Adrenal gland (tissue), 12 donors: Measurements from ENCODE around the gene LPGAT1. TPM values are rescaled to one million over a fixed set of nuclear protein-coding genes. Genes with fewer than 3 reads are reported as not detected.

Source experiments
- DNase-seq, 7 donors: peaks; one replicate each; pipeline ENCODE4 v3.0.0-alpha.2; 2019 to 2020
- H3K27ac ChIP-seq, 5 donors: fragments of 200-600 bp; sonication (generic) in 4 of 5; 1 replicate in 3 of 5; 2 replicates in 2 of 5; pipeline versions ENCODE4 v1.5.1 to v1.8.0; 2016 to 2020; ENCODE audit warnings: mild to moderate bottlenecking in 1 of 5
- H3K27me3 ChIP-seq: fragments of 200-600 bp; 2 replicates; pipeline ENCODE4 v1.8.0; 2021
- H3K36me3 ChIP-seq, 2 donors: fragments of 200-600 bp; replicated peaks in 1 of 2; 1 replicate in 1 of 2; 2 replicates in 1 of 2; pipeline versions ENCODE4 v1.5.1 to v1.8.0; 2018 to 2022
- H3K4me1 ChIP-seq, 2 donors: fragments of 200-600 bp; replicated peaks in 1 of 2; 1 replicate in 1 of 2; 2 replicates in 1 of 2; pipeline versions ENCODE4 v1.5.1 to v1.8.0; 2018 to 2021
- H3K4me3 ChIP-seq, 4 donors: fragments of 200-600 bp; sonication (generic) in 3 of 4; one replicate each; pipeline ENCODE4 v1.5.1; 2016 to 2018
- H3K9me3 ChIP-seq, 3 donors: fragments of 200-600 bp; sonication (generic) in 1 of 3; replicated peaks in 1 of 3; 1 replicate in 2 of 3; 2 replicates in 1 of 3; pipeline versions ENCODE4 v1.5.1 to v1.8.0; 2016 to 2021
- POLR2A ChIP-seq, 2 donors: fragments of 450-650 bp; IDR thresholded peaks; one replicate each; pipeline ENCODE4 v1.6.1; 2017; ENCODE audit warnings: antibody characterized with exemption in 2 of 2, mild to moderate bottlenecking in 2 of 2, moderate library complexity in 1 of 2
- WGBS, 4 donors: extraction: QIAGEN DNeasy Blood & Tissue Kit in 2 of 4; methylation state at CpG; one replicate each; pipeline versions ENCODE4 v1.1.5 to v1.1.7; 2013 to 2017; 5-methylcytosine and 5-hydroxymethylcytosine counted together
- intact Hi-C, 2 donors: fragments of 100-400 bp; cut with DNase I; formaldehyde crosslinking; loops; one replicate each; pipeline versions ENCODE4 v1.14.1 to v1.15.0; 2022 to 2023
- polyA plus RNA-seq, 3 donors: library from polyadenylated mRNA; stranded (reverse); fragments of 200-250 nt in 2 of 3; fragments of 350-450 nt in 1 of 3; fragmentation: Illumina TruSeq in 1 of 3; extraction: RNeasy Lipid Tissue Mini Kit (QIAGEN cat#74804) in 1 of 3; gene quantifications; one replicate each; pipeline ENCODE4 v1.2.3, GENCODE V29; 2013 to 2014
- total RNA-seq, 9 donors: library from RNA; depleted of rRNA in 4 of 9; stranded (reverse); fragments of >200 nt in 4 of 9; fragments of 120-200 nt in 1 of 9; fragmentation: NEBNext Ultra II Directional in 1 of 9; extraction: Animal tissue kit (Norgen Biotek cat#: 25700) in 1 of 9; gene quantifications; one replicate each; pipeline versions ENCODE4 v1.1.0 to v1.2.4, GENCODE V29; 2013 to 2023
- TF ChIP-seq, protein P1 (sequence below), 6 experiments: fragments of 450-650 bp in 4 of 6; fragments of 200-600 bp in 2 of 6; sonication (generic) in 1 of 6; IDR thresholded peaks; 1 replicate in 5 of 6; 2 replicates in 1 of 6; pipeline versions ENCODE4 v1.5.1 to v1.8.0; 2016 to 2021; ENCODE audit warnings: antibody characterized with exemption in 6 of 6, mild to moderate bottlenecking in 2 of 6, moderate library complexity in 1 of 6
- donor health status: healthy with polysubstance abuse.
- donor health status: Bipolar disorder and iron deficiency.
- donor health status: DM: yes; HTN: yes; CAD: no.
- donor health status: DM: no; HTN: no; CAD: no.
- donor health status: DM: no; HTN: no; CAD: no.
- donor health status: DM: yes; HTN: yes; CAD: no.

LPGAT1 gene
- total and polyA plus RNA-seq, 12 donors: 10.7 to 113 (median 75.6) TPM

DNA sequence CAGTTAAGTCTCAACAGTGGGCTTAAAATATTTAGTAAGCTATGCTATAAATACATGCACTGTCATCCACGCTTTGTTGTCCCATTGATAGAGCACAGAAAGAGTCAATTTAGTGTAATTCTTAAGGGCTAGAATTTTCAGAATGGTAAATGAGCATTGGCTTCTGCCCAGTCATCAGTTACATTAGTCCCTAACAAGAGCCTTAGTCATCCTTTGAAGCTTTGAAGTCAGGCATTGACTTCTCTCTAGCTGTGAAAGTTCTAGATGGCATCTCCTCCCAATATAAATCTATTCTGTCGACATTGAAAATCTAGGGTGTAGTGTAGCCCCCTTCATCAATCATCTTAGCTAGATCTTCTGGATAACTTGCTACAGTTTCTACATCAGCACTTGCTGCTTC, 12.0 kb upstream of the LPGAT1 start:
- H3K4me3 ChIP-seq: no peak overlapping the region
- no peak overlapping the region for H3K27ac ChIP-seq
- H3K4me1 ChIP-seq: peaks cover 0 to 5% of the 10 kb centered on the region in 2 donors
- WGBS, 4 donors: 67 to 80% (median 76%) methylated on average over 2 of the region's 2 CpGs
- intact Hi-C loops: no loop called here
- H3K27me3 ChIP-seq: no peaks in the 10 kb centered on the region
- no peak for DNase-seq
- H3K36me3 ChIP-seq: no peaks in the 10 kb centered on the region
- TF ChIP-seq, protein P1, sequence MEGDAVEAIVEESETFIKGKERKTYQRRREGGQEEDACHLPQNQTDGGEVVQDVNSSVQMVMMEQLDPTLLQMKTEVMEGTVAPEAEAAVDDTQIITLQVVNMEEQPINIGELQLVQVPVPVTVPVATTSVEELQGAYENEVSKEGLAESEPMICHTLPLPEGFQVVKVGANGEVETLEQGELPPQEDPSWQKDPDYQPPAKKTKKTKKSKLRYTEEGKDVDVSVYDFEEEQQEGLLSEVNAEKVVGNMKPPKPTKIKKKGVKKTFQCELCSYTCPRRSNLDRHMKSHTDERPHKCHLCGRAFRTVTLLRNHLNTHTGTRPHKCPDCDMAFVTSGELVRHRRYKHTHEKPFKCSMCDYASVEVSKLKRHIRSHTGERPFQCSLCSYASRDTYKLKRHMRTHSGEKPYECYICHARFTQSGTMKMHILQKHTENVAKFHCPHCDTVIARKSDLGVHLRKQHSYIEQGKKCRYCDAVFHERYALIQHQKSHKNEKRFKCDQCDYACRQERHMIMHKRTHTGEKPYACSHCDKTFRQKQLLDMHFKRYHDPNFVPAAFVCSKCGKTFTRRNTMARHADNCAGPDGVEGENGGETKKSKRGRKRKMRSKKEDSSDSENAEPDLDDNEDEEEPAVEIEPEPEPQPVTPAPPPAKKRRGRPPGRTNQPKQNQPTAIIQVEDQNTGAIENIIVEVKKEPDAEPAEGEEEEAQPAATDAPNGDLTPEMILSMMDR (IDR thresholded peaks at IDR 0.05): no peak
- no peak for TF ChIP-seq POLR2A (IDR thresholded peaks at IDR 0.05)
- H3K9me3 ChIP-seq: no peaks in the 10 kb centered on the region

DNA sequence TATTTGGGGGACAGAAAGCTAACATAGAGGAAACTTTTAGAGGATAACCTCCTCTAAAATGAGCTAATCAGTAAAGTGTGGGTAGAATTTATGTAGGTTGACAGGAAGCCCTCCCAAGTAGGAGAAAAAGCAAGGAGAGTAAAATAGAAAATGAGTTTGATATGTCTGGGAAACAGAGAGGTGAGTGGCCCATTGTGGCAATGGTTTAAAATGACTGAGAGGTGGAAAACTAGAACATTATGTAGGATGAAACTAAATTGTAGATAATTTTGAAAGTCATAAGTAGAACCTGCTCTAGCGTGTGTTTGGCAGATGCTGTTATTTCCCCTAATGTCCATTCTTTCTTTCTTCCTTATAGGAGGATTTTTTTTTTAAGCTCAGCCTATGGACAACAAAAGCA, 8.5 kb upstream of the LPGAT1 start:
- no peak for DNase-seq
- 85 to 94% (median 90%) methylated on average over 1 of the region's 1 CpG for WGBS, 4 donors
- no peak overlapping the region for H3K4me3 ChIP-seq
- no peaks in the 10 kb centered on the region for H3K36me3 ChIP-seq
- no peaks in the 10 kb centered on the region for H3K27me3 ChIP-seq
- peaks cover 0 to 5% of the 10 kb centered on the region in 2 donors for H3K4me1 ChIP-seq
- TF ChIP-seq, protein P1 (IDR thresholded peaks at IDR 0.05): no peak
- TF ChIP-seq POLR2A (IDR thresholded peaks at IDR 0.05): no peak
- H3K9me3 ChIP-seq: no peaks in the 10 kb centered on the region
- intact Hi-C loops: loop anchor here in 1 of 2 donors (10.0 kb wide), 1 partner anchor 96 kb away; no protein-coding TSS in a partner anchor
- H3K27ac ChIP-seq: no peak overlapping the region

DNA sequence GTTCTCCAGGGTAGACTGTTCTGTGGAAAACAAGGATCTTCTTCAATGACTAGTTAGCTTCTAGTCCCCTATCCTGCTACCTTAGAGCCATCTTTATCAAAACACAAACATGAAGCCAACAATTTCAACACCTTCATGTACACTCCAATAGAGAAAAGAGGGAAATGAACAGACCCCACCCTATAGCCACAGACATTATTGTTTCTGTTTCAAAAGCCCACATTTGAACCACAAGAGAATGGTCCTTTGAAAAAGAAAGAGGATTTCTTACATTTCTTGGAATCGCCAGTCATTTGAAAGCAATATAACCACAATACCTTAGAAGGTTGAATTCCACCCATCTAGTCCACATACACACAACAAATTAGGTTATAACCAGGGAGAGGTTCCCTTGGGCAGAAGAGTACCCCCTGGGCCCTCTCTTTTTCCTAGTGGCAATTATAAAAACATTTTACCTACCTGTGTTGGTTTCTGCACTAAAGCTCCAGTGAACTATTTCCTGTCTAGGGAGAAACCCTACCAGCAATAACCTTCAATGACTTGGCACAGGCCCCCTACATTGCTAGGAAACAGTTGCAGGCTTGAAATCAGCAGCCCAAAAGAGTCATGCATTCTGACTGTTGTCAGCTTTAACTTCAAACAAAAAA, 2.7 kb upstream of the LPGAT1 start:
- WGBS, 4 donors: 84 to 91% (median 88%) methylated on average over 1 of the region's 1 CpG
- Histone ChIP-seq H3K4me3 (no peak overlapping the region), H3K27ac (no peak overlapping the region), H3K9me3 (no peaks in the 10 kb centered on the region), H3K36me3 (no peaks in the 10 kb centered on the region), H3K27me3 (no peaks in the 10 kb centered on the region), H3K4me1 (peaks cover 5 to 12% of the 10 kb centered on the region in 2 donors)
- TF ChIP-seq, protein P1 (IDR thresholded peaks at IDR 0.05): no peak
- TF ChIP-seq POLR2A (IDR thresholded peaks at IDR 0.05): no peak
- intact Hi-C loops: loop anchor here in 1 of 2 donors (5.0 to 10.0 kb wide), 2 partner anchors 102 to 136 kb away; no protein-coding TSS in a partner anchor
- peak in 4 of 7 donors; percentile 30 to 54 (median 40) for DNase-seq

DNA sequence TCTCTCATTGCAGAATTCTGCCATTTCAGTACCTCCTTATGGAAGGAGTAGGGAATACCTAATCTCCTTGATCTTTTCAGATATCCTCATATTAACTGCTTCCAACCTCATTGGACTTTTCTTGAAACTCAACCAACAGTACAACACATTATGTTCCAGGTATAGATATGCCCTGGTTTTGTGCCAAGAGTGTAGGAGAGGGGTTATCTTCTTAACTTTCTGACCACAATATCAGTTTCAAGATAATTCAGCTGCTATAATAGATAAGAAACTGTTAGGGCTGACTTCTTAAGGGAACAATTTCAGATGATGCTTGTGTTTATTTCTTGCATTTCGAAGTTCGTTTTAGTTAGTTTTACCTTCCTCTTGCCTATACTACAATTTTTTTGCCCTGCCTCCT, 2.1 kb upstream of the LPGAT1 start:
- TF ChIP-seq, protein P1 (IDR thresholded peaks at IDR 0.05): no peak
- no peak for TF ChIP-seq POLR2A (IDR thresholded peaks at IDR 0.05)
- no peak overlapping the region for H3K27ac ChIP-seq
- no peaks in the 10 kb centered on the region for H3K36me3 ChIP-seq
- no peaks in the 10 kb centered on the region for H3K27me3 ChIP-seq
- DNase-seq: no peak
- no peak overlapping the region for H3K4me3 ChIP-seq
- H3K4me1 ChIP-seq: peaks cover 5 to 18% of the 10 kb centered on the region in 2 donors
- H3K9me3 ChIP-seq: no peaks in the 10 kb centered on the region
- intact Hi-C loops: loop anchor here in 1 of 2 donors (5.0 to 10.0 kb wide), 2 partner anchors 102 to 135 kb away; no protein-coding TSS in a partner anchor
- 67 to 96% (median 93%) methylated on average over 2 of the region's 2 CpGs for WGBS, 4 donors
